Adrenal gland (tissue), 12 donors: Measurements from ENCODE around the gene SLC1A7. TPM values are rescaled to one million over a fixed set of nuclear protein-coding genes. Genes with fewer than 3 reads are reported as not detected.

Experiments used
- DNase-seq, 7 donors: peaks; one replicate each; pipeline ENCODE4 v3.0.0-alpha.2; 2019 to 2020
- H3K27ac ChIP-seq, 5 donors: fragments of 200-600 bp; sonication (generic) in 4 of 5; 1 replicate in 3 of 5; 2 replicates in 2 of 5; pipeline versions ENCODE4 v1.5.1 to v1.8.0; 2016 to 2020; ENCODE audit warnings: mild to moderate bottlenecking in 1 of 5
- H3K27me3 ChIP-seq: fragments of 200-600 bp; 2 replicates; pipeline ENCODE4 v1.8.0; 2021
- H3K36me3 ChIP-seq, 2 donors: fragments of 200-600 bp; replicated peaks in 1 of 2; 1 replicate in 1 of 2; 2 replicates in 1 of 2; pipeline versions ENCODE4 v1.5.1 to v1.8.0; 2018 to 2022
- H3K4me1 ChIP-seq, 2 donors: fragments of 200-600 bp; replicated peaks in 1 of 2; 1 replicate in 1 of 2; 2 replicates in 1 of 2; pipeline versions ENCODE4 v1.5.1 to v1.8.0; 2018 to 2021
- H3K4me3 ChIP-seq, 4 donors: fragments of 200-600 bp; sonication (generic) in 3 of 4; one replicate each; pipeline ENCODE4 v1.5.1; 2016 to 2018
- H3K9me3 ChIP-seq, 3 donors: fragments of 200-600 bp; sonication (generic) in 1 of 3; replicated peaks in 1 of 3; 1 replicate in 2 of 3; 2 replicates in 1 of 3; pipeline versions ENCODE4 v1.5.1 to v1.8.0; 2016 to 2021
- CTCF ChIP-seq, 6 experiments: fragments of 450-650 bp in 4 of 6; fragments of 200-600 bp in 2 of 6; sonication (generic) in 1 of 6; IDR thresholded peaks; 1 replicate in 5 of 6; 2 replicates in 1 of 6; pipeline versions ENCODE4 v1.5.1 to v1.8.0; 2016 to 2021; ENCODE audit warnings: antibody characterized with exemption in 6 of 6, mild to moderate bottlenecking in 2 of 6, moderate library complexity in 1 of 6
- POLR2A ChIP-seq, 2 donors: fragments of 450-650 bp; IDR thresholded peaks; one replicate each; pipeline ENCODE4 v1.6.1; 2017; ENCODE audit warnings: antibody characterized with exemption in 2 of 2, mild to moderate bottlenecking in 2 of 2, moderate library complexity in 1 of 2
- WGBS, 4 donors: extraction: QIAGEN DNeasy Blood & Tissue Kit in 2 of 4; methylation state at CpG; one replicate each; pipeline versions ENCODE4 v1.1.5 to v1.1.7; 2013 to 2017; 5-methylcytosine and 5-hydroxymethylcytosine counted together
- intact Hi-C, 2 donors: fragments of 100-400 bp; cut with DNase I; formaldehyde crosslinking; loops; one replicate each; pipeline versions ENCODE4 v1.14.1 to v1.15.0; 2022 to 2023
- polyA plus RNA-seq, 3 donors: library from polyadenylated mRNA; stranded (reverse); fragments of 200-250 nt in 2 of 3; fragments of 350-450 nt in 1 of 3; fragmentation: Illumina TruSeq in 1 of 3; extraction: RNeasy Lipid Tissue Mini Kit (QIAGEN cat#74804) in 1 of 3; gene quantifications; one replicate each; pipeline ENCODE4 v1.2.3, GENCODE V29; 2013 to 2014
- total RNA-seq, 9 donors: library from RNA; depleted of rRNA in 4 of 9; stranded (reverse); fragments of >200 nt in 4 of 9; fragments of 120-200 nt in 1 of 9; fragmentation: NEBNext Ultra II Directional in 1 of 9; extraction: Animal tissue kit (Norgen Biotek cat#: 25700) in 1 of 9; gene quantifications; one replicate each; pipeline versions ENCODE4 v1.1.0 to v1.2.4, GENCODE V29; 2013 to 2023
- donor health status: healthy with polysubstance abuse.
- donor health status: Bipolar disorder and iron deficiency.
- donor health status: DM: yes; HTN: yes; CAD: no.
- donor health status: DM: no; HTN: no; CAD: no.
- donor health status: DM: no; HTN: no; CAD: no.
- donor health status: DM: yes; HTN: yes; CAD: no.

Gene SLC1A7
- total and polyA plus RNA-seq, 12 donors, result 0.05 to 1.6 (median 0.17) TPM; not detected in 7

- 75 to 89% (median 78%) methylated on average over 6 of the region's 6 CpGs for WGBS, 4 donors
- H3K9me3 ChIP-seq, result no peaks in the 10 kb centered on the region
- intact Hi-C loops, result no loop called here
- DNase-seq, result peak in 2 of 7 donors; percentile 19 to 48
- no peaks in the 10 kb centered on the region for H3K36me3 ChIP-seq
- no peak overlapping the region for H3K4me3 ChIP-seq
- TF ChIP-seq POLR2A (IDR thresholded peaks at IDR 0.05) (no peak), CTCF (IDR thresholded peaks at IDR 0.05) (no peak)
- peaks cover 8 to 15% of the 10 kb centered on the region in 2 donors for H3K4me1 ChIP-seq
- peaks cover 13% of the 10 kb centered on the region for H3K27me3 ChIP-seq
- H3K27ac ChIP-seq, result no peak overlapping the region
These were observed 76.0 kb downstream of the SLC1A7 start for GRCh38 chr1:53066488-53066887.

- peaks cover 8 to 16% of the 10 kb centered on the region in 2 donors for H3K4me1 ChIP-seq
- DNase-seq, result peak in 1 of 7 donors; percentile 31
- TF ChIP-seq POLR2A (IDR thresholded peaks at IDR 0.05) (no peak), CTCF (IDR thresholded peaks at IDR 0.05) (no peak)
- no peaks in the 10 kb centered on the region for H3K9me3 ChIP-seq
- peaks cover 13% of the 10 kb centered on the region for H3K27me3 ChIP-seq
- H3K27ac ChIP-seq, result no peak overlapping the region
- intact Hi-C loops, result no loop called here
- no peak overlapping the region for H3K4me3 ChIP-seq
- H3K36me3 ChIP-seq, result no peaks in the 10 kb centered on the region
- 78 to 97% (median 93%) methylated on average over 7 of the region's 7 CpGs for WGBS, 4 donors
These were observed 77.0 kb downstream of the SLC1A7 start for GRCh38 chr1:53065391-53065790.

GRCh38 chr1:53063744-53064515 is 78.5 kb downstream of the SLC1A7 start:
- Histone ChIP-seq H3K4me1 (peaks cover 8 to 16% of the 10 kb centered on the region in 2 donors), H3K9me3 (no peaks in the 10 kb centered on the region), H3K27ac (no peak overlapping the region), H3K27me3 (peaks cover 13% of the 10 kb centered on the region), H3K36me3 (no peaks in the 10 kb centered on the region), H3K4me3 (no peak overlapping the region)
- intact Hi-C loops, result no loop called here
- no peak for TF ChIP-seq CTCF (IDR thresholded peaks at IDR 0.05)
- no peak for TF ChIP-seq POLR2A (IDR thresholded peaks at IDR 0.05)
- WGBS, 4 donors, result 73 to 95% (median 91%) methylated on average over 6 to 9 of the region's 9 CpGs
- peak in 2 of 7 donors; percentile 5 to 37 for DNase-seq

GRCh38 chr1:53062708-53063591 is 79.5 kb downstream of the SLC1A7 start:
- H3K27ac ChIP-seq, result peak overlapping the region in 2 of 5 donors; percentile 24 to 62
- intact Hi-C loops, result no loop called here
- WGBS, 4 donors, result 22 to 26% (median 22%) methylated on average over 31 to 61 of the region's 61 CpGs

More at GRCh38 chr1:53062708-53063591, 79.5 kb downstream of the SLC1A7 start:
- peak in 2 of 7 donors; percentile 5 to 28 for DNase-seq
- Histone ChIP-seq H3K27me3 (peaks cover 13% of the 10 kb centered on the region), H3K4me1 (peaks cover 8 to 16% of the 10 kb centered on the region in 2 donors), H3K4me3 (peak overlapping the region in 2 of 4 donors; percentile 9 to 62), H3K36me3 (no peaks in the 10 kb centered on the region), H3K9me3 (no peaks in the 10 kb centered on the region)
- TF ChIP-seq CTCF (IDR thresholded peaks at IDR 0.05) (no peak), POLR2A (IDR thresholded peaks at IDR 0.05) (no peak)
